HepG2 (cell line): ENCODE results near the gene ANKHD1. TPM values are rescaled to one million over a fixed set of nuclear protein-coding genes. Genes with fewer than 3 reads are reported as not detected.
A peak's percentile ranks its signal among the peaks of the same experiment; 100 is the strongest.

Experiments
- EEA1 ChIP-seq: sonication (generic); formaldehyde crosslinking; IDR thresholded peaks from 2 replicates; pipeline ENCODE4 v1.5.1; 2020; ENCODE audit warnings: mild to moderate bottlenecking, missing genetic modification reagents, borderline replicate concordance
- FOXA3 ChIP-seq: IDR thresholded peaks from 2 replicates; pipeline ENCODE4 v1.6.1; 2016; ENCODE audit warnings: missing genetic modification reagents, missing compliant biosample characterization
- MTF2 ChIP-seq: sonication (generic); formaldehyde crosslinking; IDR thresholded peaks from 2 replicates; pipeline ENCODE4 v1.5.0; 2020; ENCODE audit warnings: missing genetic modification reagents, borderline replicate concordance
- NFAT5 ChIP-seq: sonication (generic); formaldehyde crosslinking; IDR thresholded peaks from 2 replicates; pipeline ENCODE4 v1.4.0; 2020; ENCODE audit warnings: missing genetic modification reagents
- NFE2 ChIP-seq: sonication (generic); formaldehyde crosslinking; IDR thresholded peaks from 2 replicates; pipeline ENCODE4 v1.4.0; 2020; ENCODE audit warnings: missing genetic modification reagents
- PTBP1 ChIP-seq: fragments of 200-400 bp; formaldehyde crosslinking; IDR thresholded peaks from 2 replicates; pipeline ENCODE4 v1.6.1; 2018; ENCODE audit warnings: low read length, low read depth; ENCODE audit not compliant: poor library complexity, severe bottlenecking
- THAP9 ChIP-seq: sonication (generic); formaldehyde crosslinking; IDR thresholded peaks from 2 replicates; pipeline ENCODE4; 2020; ENCODE audit warnings: missing genetic modification reagents, mild to moderate bottlenecking, borderline replicate concordance
- ZBTB14 ChIP-seq: sonication (generic); formaldehyde crosslinking; IDR thresholded peaks from 2 replicates; pipeline ENCODE4 v1.4.0; 2020; ENCODE audit warnings: missing genetic modification reagents
- ZBTB25 ChIP-seq: IDR thresholded peaks from 2 replicates; pipeline ENCODE4 v1.6.1; 2018; ENCODE audit warnings: missing genetic modification reagents
- ZFP91 ChIP-seq: sonication (generic); formaldehyde crosslinking; IDR thresholded peaks from 2 replicates; pipeline ENCODE4 v1.9.0; 2022; ENCODE audit warnings: missing genetic modification reagents, mild to moderate bottlenecking, borderline replicate concordance
- ZNF12 ChIP-seq: sonication (generic); formaldehyde crosslinking; IDR thresholded peaks from 2 replicates; pipeline ENCODE4 v1.5.0; 2020; ENCODE audit warnings: missing genetic modification reagents
- ZNF281 ChIP-seq: sonication (generic); formaldehyde crosslinking; IDR thresholded peaks from 2 replicates; pipeline ENCODE4 v1.4.0; 2020; ENCODE audit warnings: missing genetic modification reagents, borderline replicate concordance
- polyA plus RNA-seq, 8 experiments: library from polyadenylated mRNA; depleted of rRNA in 3 of 8; stranded (reverse) in 7 of 8; unstranded in 1 of 8; fragments of >200 nt; fragmentation: Illumina TruSeq in 4 of 8; extraction: Trizol in 4 of 8; gene quantifications; 2 replicates each; pipeline versions ENCODE4 v1.2.1 to v1.2.3, GENCODE V29; 2011 to 2016; ENCODE audit warnings: low read depth in 4 of 8, missing spikeins in 1 of 8, mixed read lengths in 1 of 8; ENCODE audit not compliant: insufficient read depth in 1 of 8
- total RNA-seq, 5 experiments: library from RNA; depleted of rRNA; stranded (reverse); fragments of >200 nt; fragmentation: Illumina TruSeq; extraction: Trizol; gene quantifications; 2 replicates each; pipeline ENCODE4 v1.2.3, GENCODE V29; 2016; ENCODE audit warnings: low read depth in 1 of 5

The ANKHD1 gene
- total and polyA plus RNA-seq, 2 of the 13 experiments (the other 11 are each of a cell fraction or from before 2014, with no cell fraction given), result 69.9 to 82.0 TPM

- TF ChIP-seq NFAT5 (CRISPR knock-in tag), result no peak
- no peak for TF ChIP-seq PTBP1
- 0 out of 2 replicates have a peak, but pooled peaks have one; percentile 6 for TF ChIP-seq ZNF281 (CRISPR knock-in tag)
- TF ChIP-seq ZNF12 (CRISPR knock-in tag), result no peak
- TF ChIP-seq MTF2 (CRISPR knock-in tag), result no peak; the same call in 1 of the 2 replicates
- TF ChIP-seq THAP9, result peak; percentile 59; the same call in 1 of the 2 replicates
- no peak for TF ChIP-seq ZFP91 (CRISPR knock-in tag)
- no peak; the same call in 1 of the 2 replicates for TF ChIP-seq FOXA3 (CRISPR knock-in tag)
- TF ChIP-seq ZBTB25 (CRISPR knock-in tag), result no peak
- TF ChIP-seq ZBTB14 (CRISPR knock-in tag), result no peak
- no peak for TF ChIP-seq EEA1
- no peak for TF ChIP-seq NFE2
Measured at GRCh38 chr5:140546851-140547507, 145.3 kb downstream of the ANKHD1 start (continued).
